H9 (cell line): ENCODE results near the gene PLXNA2. TPM values are rescaled to one million over a fixed set of nuclear protein-coding genes. Genes with fewer than 3 reads are reported as not detected.

Experiments
- DNase-seq: peaks from one replicate; pipeline ENCODE4 v3.0.0-alpha.2; 2017
- H2AFZ ChIP-seq: one replicate; pipeline ENCODE4 v1.6.1; 2013; ENCODE audit warnings: mild to moderate bottlenecking, low read length, control low read depth, moderate library complexity
- H2AK5ac ChIP-seq: 2 replicates; pipeline ENCODE4 v1.6.1; 2013; ENCODE audit warnings: low read length, control low read depth, mixed read lengths; ENCODE audit not compliant: insufficient read length
- H2BK120ac ChIP-seq: one replicate; pipeline ENCODE4 v1.6.1; 2013; ENCODE audit warnings: low read depth, mild to moderate bottlenecking, low read length, control low read depth, inconsistent platforms; ENCODE audit not compliant: poor library complexity, severe bottlenecking
- H2BK12ac ChIP-seq: 2 replicates; pipeline ENCODE4 v1.6.1; 2013; ENCODE audit warnings: low read length, control low read depth, mixed read lengths, low read depth; ENCODE audit not compliant: insufficient read length
- H2BK15ac ChIP-seq: 2 replicates; pipeline ENCODE4 v1.6.1; 2013; ENCODE audit warnings: low read depth, low read length, control low read depth
- H2BK20ac ChIP-seq: one replicate; pipeline ENCODE4 v1.6.1; 2013; ENCODE audit warnings: low read depth, mild to moderate bottlenecking, low read length, control low read depth, inconsistent platforms; ENCODE audit not compliant: poor library complexity, severe bottlenecking
- H2BK5ac ChIP-seq: 2 replicates; pipeline ENCODE4 v1.6.1; 2013; ENCODE audit warnings: low read length, control low read depth, mixed read lengths; ENCODE audit not compliant: insufficient read length
- H3K14ac ChIP-seq: 2 replicates; pipeline ENCODE4 v1.6.1; 2013; ENCODE audit warnings: low read length, control low read depth; ENCODE audit not compliant: insufficient read depth
- H3K18ac ChIP-seq: 2 replicates; pipeline ENCODE4 v1.6.1; 2013; ENCODE audit warnings: low read depth, mild to moderate bottlenecking, mixed read lengths, low read length, control low read depth; ENCODE audit not compliant: insufficient read length
- H3K23ac ChIP-seq: 2 replicates; pipeline ENCODE4 v1.6.1; 2013; ENCODE audit warnings: low read length, control low read depth, mixed read lengths, low read depth; ENCODE audit not compliant: insufficient read length
- H3K23me2 ChIP-seq: 2 replicates; pipeline ENCODE4 v1.6.1; 2013; ENCODE audit warnings: low read depth, mild to moderate bottlenecking, mixed read lengths, low read length, control low read depth; ENCODE audit not compliant: insufficient read length, poor library complexity, severe bottlenecking
- H3K27ac ChIP-seq: 2 replicates; pipeline ENCODE4 v1.5.1; 2013; ENCODE audit warnings: low read length, control low read depth, mixed read lengths, low read depth; ENCODE audit not compliant: insufficient read length
- H3K27me3 ChIP-seq: 2 replicates; pipeline ENCODE4 v1.6.1; 2013; ENCODE audit warnings: low read length, control low read depth, inconsistent platforms; ENCODE audit not compliant: insufficient read depth
- H3K4ac ChIP-seq: 2 replicates; pipeline ENCODE4 v1.6.1; 2013; ENCODE audit warnings: low read depth, mild to moderate bottlenecking, control low read depth, inconsistent platforms, low read length, moderate library complexity
- H3K4me1 ChIP-seq: 2 replicates; pipeline ENCODE4 v1.6.1; 2013; ENCODE audit warnings: low read length, control low read depth, inconsistent platforms; ENCODE audit not compliant: insufficient read depth
- H3K4me2 ChIP-seq: 2 replicates; pipeline ENCODE4 v1.6.1; 2013; ENCODE audit warnings: low read length, control low read depth, mixed read lengths; ENCODE audit not compliant: insufficient read length, insufficient read depth
- H3K56ac ChIP-seq: 2 replicates; pipeline ENCODE4 v1.6.1; 2013; ENCODE audit warnings: low read depth, mild to moderate bottlenecking, mixed read lengths, low read length, control low read depth; ENCODE audit not compliant: insufficient read length
- H3K79me1 ChIP-seq: 2 replicates; pipeline ENCODE4 v1.6.1; 2013; ENCODE audit warnings: low read depth, mild to moderate bottlenecking, moderate library complexity, low read length, control low read depth, inconsistent platforms; ENCODE audit not compliant: insufficient read depth, poor library complexity, severe bottlenecking
- H3K79me2 ChIP-seq: 2 replicates; pipeline ENCODE4 v1.6.1; 2013; ENCODE audit warnings: low read length, control low read depth, inconsistent platforms; ENCODE audit not compliant: insufficient read depth
- H3K9ac ChIP-seq: 2 replicates; pipeline ENCODE4 v1.6.1; 2013; ENCODE audit warnings: low read length, control low read depth, mixed read lengths; ENCODE audit not compliant: insufficient read length; ENCODE audit errors: extremely low read depth
- H3K9me3 ChIP-seq: one replicate; pipeline ENCODE4 v1.6.1; 2013; ENCODE audit warnings: low read depth, low read length, inconsistent platforms; ENCODE audit not compliant: control insufficient read depth
- H3T11ph ChIP-seq: one replicate; pipeline ENCODE4 v1.6.1; 2013; ENCODE audit warnings: mild to moderate bottlenecking, low read length, control low read depth, inconsistent platforms
- H4K20me1 ChIP-seq: one replicate; pipeline ENCODE4 v1.6.1; 2013; ENCODE audit not compliant: control insufficient read depth, insufficient read length, insufficient read depth
- H4K5ac ChIP-seq: 2 replicates; pipeline ENCODE4 v1.6.1; 2013; ENCODE audit warnings: low read depth, mild to moderate bottlenecking, mixed read lengths, low read length, control low read depth; ENCODE audit not compliant: insufficient read length
- H4K8ac ChIP-seq: replicated peaks from 2 replicates; pipeline ENCODE4 v1.6.1; 2013; ENCODE audit warnings: low read length, control low read depth, mixed read lengths, low read depth; ENCODE audit not compliant: insufficient read length
- H4K91ac ChIP-seq: 2 replicates; pipeline ENCODE4 v1.6.1; 2013; ENCODE audit warnings: low read depth, mild to moderate bottlenecking, moderate library complexity, mixed read lengths, low read length, control low read depth; ENCODE audit not compliant: insufficient read length
- H3K27ac Mint-ChIP-seq, 3 experiments: 2 replicates in 2 of 3; 3 replicates in 1 of 3; pipeline ENCODE4 v1.8.0; 2020 to 2021; ENCODE audit warnings: mixed read lengths in 3 of 3, mild to moderate bottlenecking in 1 of 3, moderate library complexity in 1 of 3
- H3K27me3 Mint-ChIP-seq: 2 replicates; pipeline ENCODE4 v1.8.0; 2021; ENCODE audit warnings: low read depth, mild to moderate bottlenecking, moderate library complexity, mixed read lengths
- H3K36me3 Mint-ChIP-seq, 3 experiments: 2 replicates in 2 of 3; 3 replicates in 1 of 3; pipeline ENCODE4 v1.8.0; 2020 to 2021; ENCODE audit warnings: low read depth in 3 of 3, mixed read lengths in 3 of 3; ENCODE audit not compliant: insufficient read depth in 1 of 3
- H3K4me1 Mint-ChIP-seq, 2 experiments: 2 replicates each; pipeline ENCODE4 v1.8.0; 2020; ENCODE audit warnings: mixed read lengths in 2 of 2
- H3K4me3 Mint-ChIP-seq, 2 experiments: 2 replicates in 1 of 2; 3 replicates in 1 of 2; pipeline ENCODE4 v1.8.0; 2020 to 2021; ENCODE audit warnings: mild to moderate bottlenecking in 2 of 2, mixed read lengths in 2 of 2, moderate library complexity in 1 of 2
- H3K9me3 Mint-ChIP-seq, 2 experiments: 2 replicates in 1 of 2; 3 replicates in 1 of 2; pipeline ENCODE4 v1.8.0; 2020; ENCODE audit warnings: mild to moderate bottlenecking in 2 of 2, mixed read lengths in 2 of 2, moderate library complexity in 1 of 2
- WGBS: extraction: QIAGEN DNeasy Blood & Tissue Kit; methylation state at CpG from one replicate; pipeline ENCODE4 v1.1.7; 2013; ENCODE audit warnings: missing lambda C conversion rate, low lambda C conversion rate, mixed read lengths; ENCODE audit not compliant: insufficient read length; ENCODE audit errors: extremely low coverage; 5-methylcytosine and 5-hydroxymethylcytosine counted together
- total RNA-seq: library from RNA; stranded (reverse); gene quantifications from 2 replicates; pipeline ENCODE4 v1.2.1, GENCODE V29; 2021
- TF ChIP-seq, protein P1 (sequence below): fragments of 200-600 bp; sonication (generic); conservative IDR thresholded peaks from 3 replicates; pipeline ENCODE4 v1.8.0; 2021; ENCODE audit warnings: antibody characterized with exemption, mild to moderate bottlenecking

PLXNA2 gene
- total RNA-seq, 1 experiment from 2014 or later = 0.57 TPM

DNA sequence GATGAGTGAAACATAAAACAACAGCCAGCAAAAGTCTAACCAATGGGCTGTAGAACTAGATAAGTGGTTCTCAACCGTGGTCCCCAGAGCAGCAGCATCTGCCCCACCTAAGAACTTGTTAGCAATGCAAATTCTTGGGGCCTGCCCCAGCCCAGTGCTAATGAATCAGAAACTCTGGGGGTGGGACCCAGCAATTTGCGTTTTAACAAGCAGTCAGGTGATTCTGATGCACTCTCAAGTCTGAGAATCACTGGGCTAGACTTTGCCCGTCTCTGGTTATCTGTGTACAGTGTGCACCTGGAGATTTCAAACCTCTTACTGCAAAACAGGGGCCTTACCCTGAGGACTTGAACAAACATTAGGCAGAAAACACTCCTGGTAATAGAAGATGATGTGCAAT, 66.5 kb downstream of the PLXNA2 start:
- H3K27ac ChIP-seq = no peak overlapping the region
- TF ChIP-seq, protein P1, sequence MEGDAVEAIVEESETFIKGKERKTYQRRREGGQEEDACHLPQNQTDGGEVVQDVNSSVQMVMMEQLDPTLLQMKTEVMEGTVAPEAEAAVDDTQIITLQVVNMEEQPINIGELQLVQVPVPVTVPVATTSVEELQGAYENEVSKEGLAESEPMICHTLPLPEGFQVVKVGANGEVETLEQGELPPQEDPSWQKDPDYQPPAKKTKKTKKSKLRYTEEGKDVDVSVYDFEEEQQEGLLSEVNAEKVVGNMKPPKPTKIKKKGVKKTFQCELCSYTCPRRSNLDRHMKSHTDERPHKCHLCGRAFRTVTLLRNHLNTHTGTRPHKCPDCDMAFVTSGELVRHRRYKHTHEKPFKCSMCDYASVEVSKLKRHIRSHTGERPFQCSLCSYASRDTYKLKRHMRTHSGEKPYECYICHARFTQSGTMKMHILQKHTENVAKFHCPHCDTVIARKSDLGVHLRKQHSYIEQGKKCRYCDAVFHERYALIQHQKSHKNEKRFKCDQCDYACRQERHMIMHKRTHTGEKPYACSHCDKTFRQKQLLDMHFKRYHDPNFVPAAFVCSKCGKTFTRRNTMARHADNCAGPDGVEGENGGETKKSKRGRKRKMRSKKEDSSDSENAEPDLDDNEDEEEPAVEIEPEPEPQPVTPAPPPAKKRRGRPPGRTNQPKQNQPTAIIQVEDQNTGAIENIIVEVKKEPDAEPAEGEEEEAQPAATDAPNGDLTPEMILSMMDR = no peak
- Mint-ChIP-seq H3K27ac (no peak overlapping the region), H3K27me3 (peaks cover 1% of the 10 kb centered on the region; the same call in 1 of the 2 replicates), H3K4me3 (no peak overlapping the region), H3K9me3 (no peaks in the 10 kb centered on the region), H3K36me3 (no peaks in the 10 kb centered on the region), H3K4me1 (peaks cover 50 to 65% of the 10 kb centered on the region in 2 experiments)
- H2BK5ac ChIP-seq = no peak overlapping the region
- no CpG with 5 or more reads among the region's 3 CpGs for WGBS
- no peaks in the 10 kb centered on the region for H4K20me1 ChIP-seq
- H3T11ph ChIP-seq = no peak overlapping the region
- no peaks in the 10 kb centered on the region for H3K27me3 ChIP-seq
- no peak overlapping the region for H4K5ac ChIP-seq
- H3K9ac ChIP-seq = no peak overlapping the region
- no peak overlapping the region for H4K91ac ChIP-seq
- H2AFZ ChIP-seq = no peak overlapping the region
- H2BK20ac ChIP-seq = no peak overlapping the region
- DNase-seq = peak; percentile 66
- no peak overlapping the region for H2BK120ac ChIP-seq
- H3K23ac ChIP-seq = no peak overlapping the region
- H2BK15ac ChIP-seq = no peak overlapping the region
- no peak overlapping the region for H3K4me2 ChIP-seq
- H3K14ac ChIP-seq = no peak overlapping the region
- H3K23me2 ChIP-seq = peaks cover 3% of the 10 kb centered on the region
- H2AK5ac ChIP-seq = no peak overlapping the region
- H4K8ac ChIP-seq = no peak overlapping the region
- no peak overlapping the region for H3K56ac ChIP-seq
- H2BK12ac ChIP-seq = no peak overlapping the region
- H3K79me2 ChIP-seq = no peaks in the 10 kb centered on the region
- peaks cover 3% of the 10 kb centered on the region; the same call in 1 of the 2 replicates for H3K4me1 ChIP-seq
- H3K79me1 ChIP-seq = no peaks in the 10 kb centered on the region
- H3K18ac ChIP-seq = no peak overlapping the region
- no peaks in the 10 kb centered on the region for H3K9me3 ChIP-seq
- no peak overlapping the region for H3K4ac ChIP-seq
